GM06990 (cell line): ENCODE measurements around the gene APH1A.

Experiments used
- DNase-seq: peaks from one replicate; pipeline ENCODE4 v3.0.0-alpha.2; 2011; ENCODE audit not compliant: insufficient read length; ENCODE audit errors: extremely low read depth
- H3K27me3 ChIP-seq: replicated peaks from 2 replicates; pipeline ENCODE4 v1.6.0; 2011; ENCODE audit warnings: low read length; ENCODE audit not compliant: control insufficient read depth, insufficient read depth
- H3K36me3 ChIP-seq: 2 replicates; pipeline ENCODE4 v1.5.1; 2011; ENCODE audit warnings: low read length; ENCODE audit not compliant: control insufficient read depth, insufficient read depth
- H3K4me3 ChIP-seq: replicated peaks from 2 replicates; pipeline ENCODE4 v1.5.1; 2011; ENCODE audit warnings: low read depth, mild to moderate bottlenecking, control low read depth, low read length
- CTCF ChIP-seq: IDR thresholded peaks from 2 replicates; pipeline ENCODE4 v1.5.1; 2011; ENCODE audit warnings: low read length, control low read depth, mild to moderate bottlenecking, inconsistent platforms; ENCODE audit not compliant: insufficient read depth, poor library complexity, severe bottlenecking

APH1A gene

DNA sequence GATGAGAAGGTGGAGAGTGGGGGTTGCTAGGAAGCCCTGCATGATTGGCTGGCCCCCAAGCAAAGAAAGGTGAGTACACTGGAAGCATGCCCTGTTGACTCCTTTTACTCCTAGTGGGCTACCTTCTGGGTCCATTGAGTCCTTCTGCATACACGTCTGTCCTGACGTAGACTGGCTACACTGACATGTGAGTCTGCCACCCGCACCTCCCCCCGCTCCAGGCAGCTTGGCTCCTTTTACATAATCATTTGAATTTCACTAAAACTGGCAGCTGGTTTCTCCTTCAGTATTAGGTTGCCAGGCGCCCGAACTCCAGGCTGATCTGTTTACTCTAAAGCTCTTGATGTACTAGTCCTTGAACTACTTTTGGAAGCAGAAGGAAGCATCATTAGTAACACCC lies 33.5 kb upstream of the APH1A start:
- TF ChIP-seq CTCF, result no peak
- Histone ChIP-seq H3K36me3 (peaks cover 11% of the 10 kb centered on the region), H3K27me3 (no peaks in the 10 kb centered on the region), H3K4me3 (no peak overlapping the region)
- DNase-seq, result no peak

GRCh38 chr1:150299716-150300115 lies 30.9 kb upstream of the APH1A start:
- peaks cover 9% of the 10 kb centered on the region for H3K36me3 ChIP-seq
- TF ChIP-seq CTCF, result no peak
- no peaks in the 10 kb centered on the region for H3K27me3 ChIP-seq
- no peak for DNase-seq
- H3K4me3 ChIP-seq, result no peak overlapping the region

DNA sequence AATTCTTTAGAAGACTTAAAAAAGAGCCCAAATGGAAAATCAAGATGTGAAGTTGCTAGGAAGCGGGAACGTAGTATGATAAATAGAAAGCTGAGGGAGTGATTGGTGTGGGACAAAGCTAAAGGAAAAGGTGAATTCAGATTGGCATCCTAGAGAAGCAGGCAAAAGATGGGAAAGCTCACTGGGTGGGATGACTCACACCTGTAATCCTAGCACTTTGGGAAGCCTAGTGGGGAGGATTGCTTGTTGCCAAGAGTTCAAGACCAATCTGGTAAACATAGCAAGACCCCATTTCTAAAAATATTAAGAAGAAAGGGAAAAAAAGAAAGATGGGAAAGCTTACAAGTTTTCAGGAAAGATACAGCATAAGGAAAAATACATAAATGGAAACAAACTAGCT lies 26.7 kb upstream of the APH1A start:
- no peaks in the 10 kb centered on the region; the same call in 1 of the 2 replicates for H3K36me3 ChIP-seq
- H3K27me3 ChIP-seq, result no peaks in the 10 kb centered on the region
- DNase-seq, result no peak

GRCh38 chr1:150293433-150294253 lies 24.8 kb upstream of the APH1A start, which contains the start of gene MRPS21:
Gene MRPS21, plus strand, starts transcription at chr1:150293861. Its CDS starts 506 bp downstream, at chr1:150294367.
- H3K4me3 ChIP-seq, result peak within 1 kb of the TSS; percentile 78
- no peaks in the 10 kb centered on the region for H3K27me3 ChIP-seq
- H3K36me3 ChIP-seq, result no peaks in the 10 kb centered on the region; the same call in 1 of the 2 replicates
- DNase-seq, result peak; percentile 81
- TF ChIP-seq CTCF, result no peak

More for the DNA sequence above, 26.7 kb upstream of the APH1A start:
- no peak for TF ChIP-seq CTCF
- H3K4me3 ChIP-seq, result no peak overlapping the region

DNA sequence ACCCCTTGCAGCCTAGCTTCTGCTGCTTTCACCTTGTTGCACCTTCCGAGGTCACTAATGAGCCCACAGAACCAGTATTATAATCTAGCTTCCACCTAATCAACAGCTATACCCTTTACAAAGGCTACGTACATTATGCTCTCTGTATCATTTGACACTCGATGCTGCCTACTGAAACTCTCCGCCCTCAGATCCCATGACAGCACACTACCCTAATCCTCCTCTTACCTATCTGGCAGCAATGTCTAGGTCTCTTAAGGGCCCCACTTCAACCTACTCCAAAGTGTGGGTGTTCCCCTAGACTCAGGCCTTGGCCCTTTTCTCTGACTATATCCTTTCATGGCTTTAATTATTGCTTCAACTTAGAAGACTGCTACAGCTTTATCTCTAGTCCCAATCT lies 20.0 kb upstream of the APH1A start:
- H3K27me3 ChIP-seq, result no peaks in the 10 kb centered on the region
- DNase-seq, result no peak
- H3K36me3 ChIP-seq, result no peaks in the 10 kb centered on the region
- TF ChIP-seq CTCF, result no peak
- H3K4me3 ChIP-seq, result no peak overlapping the region
